ENCODE measurements around the gene HENMT1.

- no peak for TF ChIP-seq NFYB (IDR thresholded peaks at IDR 0.05; ENCODE audit: extremely low read depth, insufficient read length)
- no peak for TF ChIP-seq ZNF274 (IDR thresholded peaks at IDR 0.05; ENCODE audit: borderline replicate concordance, low read depth, low read length)
- TF ChIP-seq, protein P1, sequence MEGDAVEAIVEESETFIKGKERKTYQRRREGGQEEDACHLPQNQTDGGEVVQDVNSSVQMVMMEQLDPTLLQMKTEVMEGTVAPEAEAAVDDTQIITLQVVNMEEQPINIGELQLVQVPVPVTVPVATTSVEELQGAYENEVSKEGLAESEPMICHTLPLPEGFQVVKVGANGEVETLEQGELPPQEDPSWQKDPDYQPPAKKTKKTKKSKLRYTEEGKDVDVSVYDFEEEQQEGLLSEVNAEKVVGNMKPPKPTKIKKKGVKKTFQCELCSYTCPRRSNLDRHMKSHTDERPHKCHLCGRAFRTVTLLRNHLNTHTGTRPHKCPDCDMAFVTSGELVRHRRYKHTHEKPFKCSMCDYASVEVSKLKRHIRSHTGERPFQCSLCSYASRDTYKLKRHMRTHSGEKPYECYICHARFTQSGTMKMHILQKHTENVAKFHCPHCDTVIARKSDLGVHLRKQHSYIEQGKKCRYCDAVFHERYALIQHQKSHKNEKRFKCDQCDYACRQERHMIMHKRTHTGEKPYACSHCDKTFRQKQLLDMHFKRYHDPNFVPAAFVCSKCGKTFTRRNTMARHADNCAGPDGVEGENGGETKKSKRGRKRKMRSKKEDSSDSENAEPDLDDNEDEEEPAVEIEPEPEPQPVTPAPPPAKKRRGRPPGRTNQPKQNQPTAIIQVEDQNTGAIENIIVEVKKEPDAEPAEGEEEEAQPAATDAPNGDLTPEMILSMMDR (IDR thresholded peaks at IDR 0.05 in 2 of 3, conservative IDR thresholded peaks at IDR 0.05 in 1 of 3; ENCODE audit: insufficient read depth in 2 of 3, low read depth in 1 of 3, low read length in 3 of 3): no peak
- no peak for TF ChIP-seq EP300 (IDR thresholded peaks at IDR 0.05; ENCODE audit: low read length)
Observed at GRCh38 chr1:108600504-108600903, 60.4 kb downstream of the HENMT1 start.
